ENCODE data around the gene GMPR. TPM values are rescaled to one million over a fixed set of nuclear protein-coding genes. Genes with fewer than 3 reads are reported as not detected.
"Not testable (repeated sequence)": the region's sequence is repeated elsewhere in the genome, so short reads cannot be mapped to it uniquely, and the experiment has no call there.

GMPR gene
- total and polyA plus RNA-seq, 7 donors: 2.8 to 26.5 (median 15.0) TPM

- Histone ChIP-seq H3K4me3 (no peak overlapping the region), H3K27ac (no peak overlapping the region), H3K4me1 (no peaks in the 10 kb centered on the region), H3K36me3 (no peaks in the 10 kb centered on the region), H3K9me3 (no peaks in the 10 kb centered on the region), H3K27me3 (no peaks in the 10 kb centered on the region)
- intact Hi-C loops (cut with DNase I): no loop called here
- DNase-seq: no peak
- 95 to 96% methylated on average over 31 of the region's 31 CpGs for WGBS, 2 donors
- no peak for TF ChIP-seq EP300 (IDR thresholded peaks at IDR 0.05)
Observed at GRCh38 chr6:16265351-16266341, 27.3 kb downstream of the GMPR start.

DNA sequence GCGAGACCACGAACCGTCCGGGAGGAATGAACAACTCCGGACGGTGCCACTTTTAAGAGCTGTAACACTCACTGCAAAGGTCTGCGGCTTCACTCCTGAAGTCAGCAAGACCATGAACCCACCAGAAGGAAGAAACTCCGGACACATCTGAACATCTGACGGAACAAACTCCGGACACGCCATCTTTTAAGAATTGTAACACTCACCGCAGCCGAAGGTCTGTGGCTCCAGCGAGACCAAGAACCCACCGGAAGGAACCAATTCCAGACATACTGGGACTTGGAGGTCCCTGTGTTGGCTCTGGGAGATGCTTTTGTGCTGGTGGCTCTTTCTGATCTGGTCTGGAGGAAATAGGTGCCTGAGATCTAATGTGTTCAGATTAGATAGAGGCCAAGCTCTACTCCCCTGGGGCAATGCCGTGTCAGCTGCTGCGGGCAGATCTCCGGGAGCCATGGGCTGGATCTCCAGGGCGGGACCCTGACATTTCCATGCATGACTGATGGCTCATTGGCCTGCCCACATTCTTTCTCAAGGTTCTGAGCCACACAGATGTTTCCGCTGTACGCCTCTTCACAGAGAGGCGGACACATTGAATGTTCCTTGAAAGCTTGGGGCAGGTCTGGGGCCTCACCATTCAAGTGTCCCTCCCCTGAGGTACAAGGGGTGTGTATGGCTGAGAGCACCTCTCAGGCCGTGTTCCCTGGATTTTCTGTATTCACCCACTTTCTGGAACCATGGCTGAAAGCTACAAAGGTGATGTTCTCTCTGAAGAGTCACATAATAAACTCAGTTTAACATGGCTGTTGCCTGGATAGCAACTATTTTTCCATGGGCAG lies 29.3 kb downstream of the GMPR start:
- Histone ChIP-seq H3K27me3 (no peaks in the 10 kb centered on the region), H3K4me1 (peaks cover 0 to 2% (median 2%) of the 10 kb centered on the region in 4 donors), H3K27ac (no peak overlapping the region), H3K4me3 (no peak overlapping the region), H3K9me3 (no peaks in the 10 kb centered on the region), H3K36me3 (no peaks in the 10 kb centered on the region)
- intact Hi-C loops (cut with DNase I): no loop called here
- DNase-seq: no peak
- WGBS, 2 donors: 95 to 96% methylated on average over 23 of the region's 23 CpGs
- TF ChIP-seq POLR2AphosphoS5 (IDR thresholded peaks at IDR 0.05) (no peak), POLR2A (IDR thresholded peaks at IDR 0.05) (no peak), CTCF (IDR thresholded peaks at IDR 0.05) (no peak), EP300 (IDR thresholded peaks at IDR 0.05) (no peak)

DNA sequence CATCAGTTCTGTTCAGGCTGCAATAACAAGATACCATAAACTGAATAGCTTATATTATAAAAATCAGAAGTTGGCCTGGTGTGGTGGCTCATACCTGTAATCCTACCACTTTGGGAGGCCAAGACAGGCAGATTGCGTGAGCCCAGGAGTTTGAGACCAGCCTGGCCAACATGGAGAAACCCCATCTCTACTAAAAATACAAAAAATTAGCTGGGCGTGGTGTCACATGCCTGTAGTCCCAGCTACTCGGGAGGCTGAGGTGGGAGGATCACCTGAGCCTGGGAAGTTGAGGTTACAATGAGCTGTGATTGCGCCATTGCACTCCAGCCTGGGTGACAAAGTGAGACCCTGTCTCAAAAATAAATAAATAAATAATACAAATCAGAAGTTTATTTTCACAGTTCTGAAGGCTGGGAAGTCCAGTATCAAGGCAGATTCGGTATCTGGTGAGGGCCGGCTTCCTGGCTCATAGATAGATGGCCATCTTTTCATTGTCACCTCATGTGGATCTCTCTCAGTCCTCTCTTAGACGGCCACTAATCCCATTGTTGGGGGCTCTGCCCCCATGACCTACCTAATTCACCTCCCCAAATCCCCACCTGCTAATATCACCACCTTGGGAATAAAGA lies 31.2 kb downstream of the GMPR start:
- H3K4me3 ChIP-seq; H3K36me3 ChIP-seq; H3K27ac ChIP-seq; H3K9me3 ChIP-seq; DNase-seq; H3K27me3 ChIP-seq; intact Hi-C loops (cut with DNase I): not testable (repeated sequence)
- H3K4me1 ChIP-seq: peaks cover 0 to 15% (median 12%) of the 10 kb centered on the region in 4 donors
- 94 to 95% methylated on average over 7 of the region's 7 CpGs for WGBS, 2 donors

- H3K4me3 ChIP-seq: no peak overlapping the region
- intact Hi-C loops (cut with DNase I): no loop called here
- no peaks in the 10 kb centered on the region for H3K27me3 ChIP-seq
- peaks cover 0 to 15% (median 12%) of the 10 kb centered on the region in 4 donors for H3K4me1 ChIP-seq
- 90 to 91% methylated on average over 5 of the region's 5 CpGs for WGBS, 2 donors
- no peaks in the 10 kb centered on the region for H3K36me3 ChIP-seq
- no peaks in the 10 kb centered on the region for H3K9me3 ChIP-seq
- no peak for DNase-seq
- TF ChIP-seq POLR2A (IDR thresholded peaks at IDR 0.05): no peak
- TF ChIP-seq CTCF (IDR thresholded peaks at IDR 0.05): no peak
- TF ChIP-seq EP300 (IDR thresholded peaks at IDR 0.05): no peak
- TF ChIP-seq POLR2AphosphoS5 (IDR thresholded peaks at IDR 0.05): no peak
- no peak overlapping the region for H3K27ac ChIP-seq
Observed at GRCh38 chr6:16270178-16270794, 31.9 kb downstream of the GMPR start.

DNA sequence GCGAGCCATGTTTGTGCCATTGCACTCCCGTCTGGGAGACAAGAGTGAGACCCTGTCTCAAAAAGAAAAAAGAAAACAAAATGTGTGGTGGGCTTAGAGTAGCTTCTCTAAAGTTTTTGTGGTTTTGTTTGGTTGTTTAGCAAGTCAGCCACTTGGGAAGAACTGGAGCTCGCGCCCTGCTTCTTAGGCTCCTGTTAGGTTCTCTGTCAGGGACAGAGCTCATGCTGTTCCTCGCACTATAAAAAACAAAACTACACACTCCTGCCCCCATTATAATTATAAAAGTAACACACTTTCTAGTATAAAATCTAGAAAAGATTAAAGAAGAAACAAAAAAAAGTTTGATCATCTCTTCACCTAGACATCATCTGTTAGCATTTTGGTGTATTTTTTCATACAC lies 33.0 kb downstream of the GMPR start:
- H3K27me3 ChIP-seq: no peaks in the 10 kb centered on the region
- intact Hi-C loops (cut with DNase I): no loop called here
- no peak overlapping the region for H3K4me3 ChIP-seq
- 96 to 98% methylated on average over 5 of the region's 5 CpGs for WGBS, 2 donors
- no peak for DNase-seq
- H3K36me3 ChIP-seq: no peaks in the 10 kb centered on the region
- no peak overlapping the region for H3K27ac ChIP-seq
- TF ChIP-seq EP300 (IDR thresholded peaks at IDR 0.05): no peak
- TF ChIP-seq CTCF (IDR thresholded peaks at IDR 0.05): no peak
- no peak for TF ChIP-seq POLR2AphosphoS5 (IDR thresholded peaks at IDR 0.05)
- TF ChIP-seq POLR2A (IDR thresholded peaks at IDR 0.05): no peak
- peaks cover 0 to 15% (median 12%) of the 10 kb centered on the region in 4 donors for H3K4me1 ChIP-seq
- H3K9me3 ChIP-seq: no peaks in the 10 kb centered on the region
